Stimulated activated naive CD8-positive, alpha-beta T cell treated with anti-CD3 and anti-CD28 coated beads, Interleukin-15, Interleukin-2, amounts not matched to agents 100 U/mL and 50 U/mL, for 24 hours (primary cell): ENCODE results near the gene RSPH1.

Source experiments
- ATAC-seq: fragments of 150-1000 bp; cut with Tn5 transposase; one replicate; pipeline ENCODE4 v1.10.0; 2021
- DNase-seq: peaks from one replicate; pipeline ENCODE4 v3.0.0; 2021

RSPH1 gene

GRCh38 chr21:42426876-42427480 is 69.0 kb downstream of the RSPH1 start:
- DNase-seq (no peak), ATAC-seq (no peak)

GRCh38 chr21:42426424-42426823 is 69.6 kb downstream of the RSPH1 start:
- no peak for ATAC-seq

GRCh38 chr21:42425591-42425990 is 70.4 kb downstream of the RSPH1 start:
- DNase-seq (no peak), ATAC-seq (peak; percentile 71)

More at GRCh38 chr21:42426424-42426823, 69.6 kb downstream of the RSPH1 start:
- DNase-seq: no peak

GRCh38 chr21:42424914-42425541 is 71.0 kb downstream of the RSPH1 start:
- ATAC-seq: peak; percentile 74
- peak; percentile 72 for DNase-seq

- DNase-seq: no peak
- ATAC-seq: no peak
Measured at GRCh38 chr21:42423685-42424084, 72.3 kb downstream of the RSPH1 start.

GRCh38 chr21:42423197-42423675 is 72.8 kb downstream of the RSPH1 start:
- ATAC-seq (peak; percentile 53), DNase-seq (peak; percentile 62)
